HCT116 (cell line): ENCODE results near the gene RETREG1. TPM values are rescaled to one million over a fixed set of nuclear protein-coding genes. Genes with fewer than 3 reads are reported as not detected.

Source experiments
- ATAC-seq: fragments of 200-7000 bp; cut with Tn5 transposase; 2 replicates; pipeline ENCODE4 v1.9.1; 2020; ENCODE audit warnings: mild to moderate bottlenecking, moderate library complexity
- BruUV-seq: library from RNA; stranded (reverse); fragments of 400-500 nt; replicated peaks from 2 replicates; lab custom pipeline; 2021; lab: Mats Ljungman, UMichigan
- CTCF ChIA-PET: fragments of 300-600 bp; sonication (Branson Sonifier 250); formaldehyde crosslinking; loops from one replicate; lab custom pipeline; 2021; ENCODE audit warnings: antibody characterized with exemption; lab: Charles Lee
- POLR2A ChIA-PET: fragments of 300-600, 350-600 bp; sonication (Branson Sonifier 250); formaldehyde crosslinking; loops from one replicate; lab custom pipeline; 2021; ENCODE audit warnings: antibody characterized with exemption; lab: Charles Lee
- RAD21 ChIA-PET, 2 experiments: fragments of 300-600 bp; sonication (Branson Sonifier 250); formaldehyde crosslinking; loops; one replicate each; lab custom pipeline; 2023; ENCODE audit warnings: low total read pairs in 2 of 2; ENCODE audit not compliant: uncharacterized antibody in 2 of 2, unreplicated experiment in 2 of 2, low non-redundant PET in 1 of 2; lab: Charles Lee
- DNase-seq: peaks from one replicate; pipeline ENCODE4 v3.0.0-alpha.2; 2010; ENCODE audit warnings: low read depth, low spot score
- H2AFZ ChIP-seq: fragments of 200-600 bp; shearing (Covaris generic), sonication (generic); 2 replicates; pipeline ENCODE4 v1.6.1; 2017; ENCODE audit warnings: low read depth, mixed run types, mixed read lengths, antibody characterized with exemption, low read length; ENCODE audit not compliant: poor library complexity, severe bottlenecking
- H3K27ac ChIP-seq: 2 replicates; pipeline ENCODE4 v1.5.1; 2012; ENCODE audit warnings: low read depth, low read length
- H3K27me3 ChIP-seq: fragments of 200-600 bp; sonication (generic); 2 replicates; pipeline ENCODE4 v1.6.1; 2016; ENCODE audit warnings: mixed run types, low read length, mixed read lengths; ENCODE audit not compliant: insufficient read depth
- H3K36me3 ChIP-seq, 2 experiments: fragments of 200-500 bp in 1 of 2; fragments of 200-600 bp in 1 of 2; sonication (Bioruptor generic) in 1 of 2; sonication (generic) in 1 of 2; 2 replicates each; pipeline versions ENCODE4 v1.5.1 to v1.6.1; 2014 to 2016; ENCODE audit warnings: low read length in 2 of 2, inconsistent platforms in 1 of 2, mixed read lengths in 1 of 2, mixed run types in 1 of 2; ENCODE audit not compliant: insufficient read depth in 2 of 2, control insufficient read depth in 1 of 2
- H3K4me1 ChIP-seq, 2 experiments: fragments of 200-600 bp in 1 of 2; sonication (generic) in 1 of 2; 2 replicates each; pipeline versions ENCODE4 v1.5.1 to v1.6.1; 2012 to 2017; ENCODE audit warnings: low read length in 2 of 2, inconsistent platforms in 1 of 2, mild to moderate bottlenecking in 1 of 2, mixed read lengths in 1 of 2, mixed run types in 1 of 2, moderate library complexity in 1 of 2; ENCODE audit not compliant: insufficient read depth in 2 of 2, control insufficient read depth in 1 of 2
- H3K4me2 ChIP-seq: fragments of 200-600 bp; sonication (generic); 2 replicates; pipeline ENCODE4 v1.6.1; 2017; ENCODE audit warnings: mixed run types, low read length, mixed read lengths
- H3K4me3 ChIP-seq, 2 experiments: fragments of 200-600 bp in 1 of 2; sonication (generic) in 1 of 2; replicated peaks in 1 of 2; 2 replicates each; pipeline ENCODE4 v1.5.1; 2011 to 2016; ENCODE audit warnings: low read length in 2 of 2, control low read depth in 1 of 2, low read depth in 1 of 2, mild to moderate bottlenecking in 1 of 2, mixed read lengths in 1 of 2, mixed run types in 1 of 2
- H3K79me2 ChIP-seq: fragments of 200-600 bp; sonication (generic); 2 replicates; pipeline ENCODE4 v1.6.1; 2017; ENCODE audit warnings: mild to moderate bottlenecking, mixed run types, low read length, moderate library complexity, mixed read lengths; ENCODE audit not compliant: insufficient read depth
- H3K9ac ChIP-seq: fragments of 200-600 bp; sonication (generic); 2 replicates; pipeline ENCODE4 v1.6.1; 2016; ENCODE audit warnings: low read length, mixed read lengths
- H3K9me2 ChIP-seq: fragments of 200-600 bp; sonication (generic), shearing (Covaris generic); 2 replicates; pipeline ENCODE4 v1.6.1; 2017; ENCODE audit warnings: mixed run types, mild to moderate bottlenecking, moderate library complexity; ENCODE audit not compliant: insufficient read depth
- H3K9me3 ChIP-seq, 2 experiments: fragments of 200-500 bp in 1 of 2; fragments of 200-600 bp in 1 of 2; sonication (Bioruptor generic) in 1 of 2; sonication (generic) in 1 of 2; 2 replicates each; pipeline ENCODE4 v1.6.1; 2014 to 2017; ENCODE audit warnings: low read length in 2 of 2, mixed read lengths in 2 of 2, inconsistent platforms in 1 of 2, low read depth in 1 of 2, mild to moderate bottlenecking in 1 of 2, mixed run types in 1 of 2, moderate library complexity in 1 of 2; ENCODE audit not compliant: control insufficient read depth in 1 of 2, insufficient read depth in 1 of 2
- H4K20me1 ChIP-seq: fragments of 200-600 bp; sonication (generic), shearing (Covaris generic); 2 replicates; pipeline ENCODE4 v1.6.1; 2017; ENCODE audit warnings: mixed run types, mild to moderate bottlenecking, moderate library complexity; ENCODE audit not compliant: insufficient read depth
- ATF3 ChIP-seq: IDR thresholded peaks from 2 replicates; pipeline ENCODE4 v1.6.1; 2012
- CBX3 ChIP-seq: IDR thresholded peaks from 2 replicates; pipeline ENCODE4 v1.6.1; 2012; ENCODE audit warnings: low read depth
- CEBPB ChIP-seq: IDR thresholded peaks from 2 replicates; pipeline ENCODE4 v1.6.1; 2012; ENCODE audit warnings: low read depth
- CTCF ChIP-seq, 3 experiments: fragments of 200-600 bp in 1 of 3; sonication (generic) in 1 of 3; IDR thresholded peaks in 2 of 3; conservative IDR thresholded peaks in 1 of 3; 2 replicates each; pipeline ENCODE4 v1.5.1; 2012 to 2017; ENCODE audit warnings: low read depth in 2 of 3, low read length in 2 of 3, antibody characterized with exemption in 1 of 3, borderline replicate concordance in 1 of 3, control low read depth in 1 of 3, mild to moderate bottlenecking in 1 of 3, mixed read lengths in 1 of 3, mixed run types in 1 of 3, moderate library complexity in 1 of 3; ENCODE audit not compliant: insufficient read depth in 1 of 3
- EGR1 ChIP-seq: IDR thresholded peaks from 2 replicates; pipeline ENCODE4 v1.6.1; 2012; ENCODE audit warnings: low read depth
- EZH2phosphoT487 ChIP-seq: fragments of 200-600 bp; IDR thresholded peaks from 2 replicates; pipeline ENCODE4 v1.6.1; 2018; ENCODE audit warnings: antibody characterized with exemption, borderline replicate concordance
- POLR2A ChIP-seq: IDR thresholded peaks from 2 replicates; pipeline ENCODE4 v1.7.0; 2011; ENCODE audit warnings: borderline replicate concordance; ENCODE audit not compliant: insufficient read depth, insufficient read length; ENCODE audit errors: extremely low read depth
- POLR2AphosphoS5 ChIP-seq: IDR thresholded peaks from 2 replicates; pipeline ENCODE4 v1.6.1; 2011; ENCODE audit warnings: mild to moderate bottlenecking, low read depth, low read length, moderate library complexity
- SIN3A ChIP-seq: IDR thresholded peaks from 2 replicates; pipeline ENCODE4 v1.6.1; 2012; ENCODE audit warnings: low read depth
- SP1 ChIP-seq: IDR thresholded peaks from 2 replicates; pipeline ENCODE4 v1.6.1; 2012; ENCODE audit warnings: low read depth
- TCF7L2 ChIP-seq: IDR thresholded peaks from 2 replicates; pipeline ENCODE4 v1.7.0; 2011; ENCODE audit warnings: borderline replicate concordance, inconsistent platforms; ENCODE audit not compliant: insufficient read depth, insufficient read length; ENCODE audit errors: extremely low read depth
- ZBTB33 ChIP-seq: IDR thresholded peaks from 2 replicates; pipeline ENCODE4 v1.6.1; 2011; ENCODE audit warnings: mild to moderate bottlenecking, low read length, moderate library complexity; ENCODE audit not compliant: insufficient replicate concordance; ENCODE audit errors: extremely low read depth
- intact Hi-C: fragments of 100-400 bp; cut with micrococcal nuclease; formaldehyde crosslinking; loops from 2 replicates; pipeline ENCODE4 v1.10.0; 2022
- total RNA-seq: library from RNA; stranded (reverse); gene quantifications from one replicate; pipeline ENCODE4 v1.2.1, GENCODE V29; 2021; ENCODE audit not compliant: unreplicated experiment

Gene RETREG1
- total RNA-seq, 1 experiment from 2014 or later: 6.0 TPM

- H3K9ac ChIP-seq: no peak overlapping the region
- no peaks in the 10 kb centered on the region for H3K27me3 ChIP-seq
- H3K9me3 ChIP-seq: no peaks in the 10 kb centered on the region
- H3K4me1 ChIP-seq: peaks cover 13 to 25% of the 10 kb centered on the region in 2 experiments
- peaks cover 7 to 11% of the 10 kb centered on the region in 2 experiments; a peak in 3 of 4 replicates for H3K36me3 ChIP-seq
- intact Hi-C loops: no loop called here
- H3K9me2 ChIP-seq: no peaks in the 10 kb centered on the region
- ChIA-PET POLR2A (no interaction called here), CTCF (interaction anchor here (1.1 kb wide), 1 partner anchor 11 kb away, joined by 3 read pairs; no protein-coding TSS in a partner anchor), RAD21 (no interaction called here)
- BruUV-seq: no TSS peak
- H2AFZ ChIP-seq: no peak overlapping the region
- ATAC-seq (no peak), DNase-seq (no peak)
- no peaks in the 10 kb centered on the region for H4K20me1 ChIP-seq
- TF ChIP-seq CTCF (IDR thresholded peaks at IDR 0.05 in 2 of 3, conservative IDR thresholded peaks at IDR 0.05 in 1 of 3; ENCODE audit: borderline replicate concordance in 1 of 3, insufficient read depth in 1 of 3, low read depth in 2 of 3, low read length in 2 of 3) (no peak), TCF7L2 (no peak), EZH2phosphoT487 (no peak), CBX3 (no peak), CEBPB (no peak), EGR1 (no peak), POLR2AphosphoS5 (no peak), ATF3 (no peak), SIN3A (no peak), ZBTB33 (no peak), POLR2A (no peak), SP1 (no peak)
- peak overlapping the region; percentile 89 for H3K4me2 ChIP-seq
- peak overlapping the region in 1 of 2 experiments; percentile 94; a peak in 1 of 4 replicates for H3K4me3 ChIP-seq
- no peak overlapping the region for H3K27ac ChIP-seq
- H3K79me2 ChIP-seq: peaks cover 55% of the 10 kb centered on the region
Observed at GRCh38 chr5:16467363-16468219, 149.2 kb downstream of the RETREG1 start.
